Activated naive CD8-positive, alpha-beta T cell treated with anti-CD3 and anti-CD28 coated beads for 36 hours (primary cell): ENCODE results near the gene UBIAD1. TPM values are rescaled to one million over a fixed set of nuclear protein-coding genes. Genes with fewer than 3 reads are reported as not detected.
A peak's percentile ranks its signal among the peaks of the same experiment; 100 is the strongest.

Source experiments
- DNase-seq: peaks from one replicate; pipeline ENCODE4 v3.0.0; 2021
- H3K27ac Mint-ChIP-seq: one replicate; pipeline ENCODE4 v1.8.0; 2022; ENCODE audit warnings: mild to moderate bottlenecking, moderate library complexity, mixed read lengths
- H3K27me3 Mint-ChIP-seq: one replicate; pipeline ENCODE4 v1.8.0; 2022; ENCODE audit warnings: mild to moderate bottlenecking, mixed read lengths
- H3K36me3 Mint-ChIP-seq: one replicate; pipeline ENCODE4 v1.8.0; 2021; ENCODE audit warnings: mild to moderate bottlenecking, mixed read lengths
- H3K4me1 Mint-ChIP-seq: one replicate; pipeline ENCODE4 v1.8.0; 2021; ENCODE audit warnings: mixed read lengths
- H3K4me3 Mint-ChIP-seq: one replicate; pipeline ENCODE4 v1.8.0; 2022; ENCODE audit warnings: mild to moderate bottlenecking, moderate library complexity, mixed read lengths
- H3K9me3 Mint-ChIP-seq: one replicate; pipeline ENCODE4 v1.8.0; 2022; ENCODE audit warnings: mixed read lengths
- total RNA-seq, 2 experiments: library from RNA; stranded (reverse); gene quantifications; one replicate each; pipeline ENCODE4 v1.2.3, GENCODE V29; 2021

The UBIAD1 gene
- total RNA-seq, 2 experiments from 2014 or later, result 39.1 to 41.4 TPM

DNA sequence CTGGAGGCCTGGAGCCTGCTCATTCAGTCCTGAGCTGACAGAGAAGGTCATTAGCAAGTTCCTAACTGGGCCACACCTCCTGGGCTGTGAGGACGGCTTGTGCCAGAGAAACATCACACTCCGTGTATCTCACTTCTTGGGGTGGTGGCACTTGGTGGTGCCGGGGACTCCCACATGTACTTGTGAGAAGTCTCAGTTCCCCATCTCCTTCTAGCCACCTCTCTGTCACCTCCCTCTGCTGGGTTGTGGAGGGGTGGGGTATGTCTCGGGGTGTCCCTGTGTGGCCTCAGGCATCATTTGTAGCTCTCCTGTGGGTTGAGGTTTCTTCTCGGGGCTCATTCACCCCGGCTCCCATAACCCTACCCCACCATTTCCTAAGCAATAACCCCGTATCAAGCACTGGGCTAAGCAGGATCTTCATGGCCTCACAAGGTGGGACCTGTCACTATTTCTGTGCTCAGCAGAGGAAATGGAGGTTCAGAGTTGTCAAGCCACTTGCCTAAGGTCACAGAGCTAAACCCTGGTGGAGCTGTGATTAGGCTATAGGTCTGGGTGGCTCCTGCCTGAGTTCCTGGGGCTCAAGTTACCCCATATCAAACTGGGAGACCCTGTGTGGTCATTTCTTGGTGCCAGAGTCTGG is 62.5 kb downstream of the UBIAD1 start:
- H3K27me3 Mint-ChIP-seq, result peaks cover 25% of the 10 kb centered on the region
- H3K4me1 Mint-ChIP-seq, result peaks cover 2% of the 10 kb centered on the region
- no peak overlapping the region for H3K4me3 Mint-ChIP-seq
- DNase-seq, result no peak
- H3K27ac Mint-ChIP-seq, result no peak overlapping the region
- no peaks in the 10 kb centered on the region for H3K9me3 Mint-ChIP-seq
- no peaks in the 10 kb centered on the region for H3K36me3 Mint-ChIP-seq

DNA sequence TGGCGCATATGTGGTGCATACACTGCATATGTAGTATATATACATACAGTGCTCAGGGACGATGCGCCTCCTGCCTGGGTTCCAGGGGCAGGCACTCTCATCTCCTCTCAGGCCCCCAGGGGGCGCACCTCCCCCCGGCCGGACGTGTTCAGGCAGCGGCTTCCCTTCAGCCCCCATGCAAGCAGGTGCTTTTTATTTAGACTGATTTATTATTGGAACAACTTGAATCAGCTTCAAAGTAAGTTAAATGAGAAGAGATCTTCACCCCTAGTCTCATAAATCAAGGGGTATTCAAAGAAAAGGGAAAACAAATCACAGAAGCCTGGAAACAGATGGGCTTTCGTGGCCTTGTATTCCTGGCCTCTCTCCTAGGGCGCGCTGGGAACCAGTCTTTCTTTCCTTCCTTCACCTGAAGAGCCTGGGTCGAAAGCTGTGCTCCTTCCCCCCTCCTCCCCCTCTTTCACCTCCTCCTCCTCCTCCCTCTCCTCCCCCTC is 64.6 kb downstream of the UBIAD1 start:
- Mint-ChIP-seq H3K9me3 (no peaks in the 10 kb centered on the region), H3K4me3 (no peak overlapping the region), H3K4me1 (peaks cover 2% of the 10 kb centered on the region), H3K36me3 (no peaks in the 10 kb centered on the region), H3K27me3 (peaks cover 25% of the 10 kb centered on the region), H3K27ac (no peak overlapping the region)
- DNase-seq, result peak; percentile 78

Other genes starting within 250 kb of the UBIAD1 start
- gene MASP2, start 226.0 kb upstream of the UBIAD1 start, total RNA-seq, result under 1 TPM in 1 of 2 experiments, not detected in 1; 0.25 TPM
- 100 to 1,000 TPM; 387 to 388 TPM for gene SRM, start 213.2 kb upstream of the UBIAD1 start, total RNA-seq
- gene EXOSC10, start 173.3 kb upstream of the UBIAD1 start, total RNA-seq, result 10 to 100 TPM; 80.9 to 93.2 TPM
- gene ANGPTL7, start 83.8 kb upstream of the UBIAD1 start, total RNA-seq, result not detected
- 10 to 100 TPM; 43.0 to 45.2 TPM for gene MTOR, start 10.6 kb upstream of the UBIAD1 start, total RNA-seq
- under 1 TPM; 0.20 to 0.58 TPM for gene DISP3, start 206.0 kb downstream of the UBIAD1 start, total RNA-seq